Stimulated activated CD4-positive, alpha-beta T cell treated with anti-CD3 and anti-CD28 coated beads, TNF-alpha, amount 100 ng/mL, for 48 hours (primary cell): Measurements from ENCODE around the gene NKPD1.
A peak's percentile ranks its signal among the peaks of the same experiment; 100 is the strongest.

ENCODE experiments used
- DNase-seq, 3 donors: peaks; one replicate each; pipeline ENCODE4 v3.0.0-alpha.2; 2020; ENCODE audit warnings: low read depth in 3 of 3

NKPD1 gene

DNA sequence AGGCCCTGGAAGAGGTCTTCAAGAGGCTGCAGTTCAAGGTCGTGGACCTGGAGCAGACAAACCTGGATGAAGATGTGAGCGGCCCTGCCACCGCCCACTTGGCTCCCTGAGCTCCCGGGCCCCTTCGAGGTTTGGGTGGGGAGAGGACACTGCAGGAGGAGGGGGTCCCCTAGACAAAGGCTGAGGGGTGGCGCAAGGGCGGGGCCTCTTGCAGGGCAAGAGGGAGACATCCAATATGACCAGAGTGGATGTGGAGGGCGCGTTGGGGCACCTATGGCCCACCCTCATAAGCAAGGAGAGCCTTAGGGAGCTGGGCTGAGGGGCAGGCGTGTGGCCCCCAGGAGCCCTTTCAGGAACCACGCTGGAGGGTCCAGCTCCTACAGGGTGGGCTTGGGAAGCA lies 20.2 kb downstream of the NKPD1 start:
- DNase-seq = no peak

- no peak for DNase-seq
Observed at GRCh38 chr19:45140144-45140503, 20.7 kb downstream of the NKPD1 start.

GRCh38 chr19:45139286-45140143 lies 21.3 kb downstream of the NKPD1 start:
- no peak for DNase-seq

- DNase-seq = no peak
Observed at GRCh38 chr19:45138303-45138751, 22.5 kb downstream of the NKPD1 start.

DNA sequence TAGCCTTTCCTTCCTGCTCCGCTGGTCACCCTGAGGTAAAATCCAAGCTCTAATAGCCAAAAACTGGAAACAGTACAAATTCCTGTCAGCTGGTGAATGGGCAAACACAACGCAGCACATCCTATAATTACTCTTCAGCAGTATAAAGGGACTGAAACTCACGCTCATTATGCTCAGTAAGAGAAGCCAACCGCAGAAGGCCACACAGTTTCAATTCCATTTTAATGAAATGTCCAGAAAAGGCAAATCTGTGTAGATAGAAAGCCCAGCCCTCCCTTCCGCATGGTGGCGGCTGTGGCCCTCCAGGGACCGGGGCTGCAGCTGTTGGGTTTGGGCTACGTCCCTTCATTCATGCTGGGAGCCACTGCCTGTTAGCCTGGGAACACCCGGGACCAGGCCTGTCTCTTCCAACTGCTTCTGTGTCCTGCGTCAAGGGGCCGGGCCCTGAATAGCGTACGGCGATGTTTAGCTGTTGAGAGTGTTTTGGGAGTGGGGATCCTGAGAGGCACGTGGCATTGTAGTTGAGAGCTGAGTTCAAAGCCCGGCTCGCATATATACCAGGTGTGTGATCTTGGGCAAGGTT lies 23.5 kb downstream of the NKPD1 start:
- DNase-seq = no peak

DNA sequence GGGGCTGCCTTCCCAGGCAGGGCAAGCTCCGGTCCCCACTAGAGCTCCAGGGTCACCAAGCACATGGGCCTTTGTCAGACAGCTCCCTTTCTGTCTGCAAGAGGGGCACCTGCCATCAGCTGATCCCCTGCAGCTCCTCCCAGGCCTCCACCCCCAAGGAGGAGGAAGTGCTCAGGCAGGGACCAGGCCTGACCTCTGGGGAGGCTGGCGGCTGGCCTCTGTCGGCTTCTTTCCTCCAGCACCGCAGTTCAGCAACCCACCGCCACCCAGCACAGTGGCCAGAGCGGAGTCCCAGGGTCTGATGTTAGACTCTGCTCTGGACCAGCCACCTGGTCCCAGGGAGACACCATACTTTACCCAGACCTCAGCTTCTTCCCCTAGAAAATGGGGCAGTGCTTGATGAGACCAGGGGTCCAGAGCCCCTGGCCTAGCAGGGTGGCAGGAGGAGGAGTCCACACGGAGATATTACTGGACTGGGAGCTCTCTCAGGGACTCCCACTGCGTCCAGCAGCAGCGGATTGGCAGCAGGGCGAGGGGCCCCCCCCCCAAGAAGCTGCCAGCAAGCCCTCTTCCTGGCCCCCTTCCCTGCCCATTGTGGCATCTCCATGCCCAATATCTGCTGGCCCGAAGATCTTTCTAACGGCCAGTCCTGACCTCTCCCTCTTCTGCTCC lies 24.1 kb downstream of the NKPD1 start:
- DNase-seq = no peak

DNA sequence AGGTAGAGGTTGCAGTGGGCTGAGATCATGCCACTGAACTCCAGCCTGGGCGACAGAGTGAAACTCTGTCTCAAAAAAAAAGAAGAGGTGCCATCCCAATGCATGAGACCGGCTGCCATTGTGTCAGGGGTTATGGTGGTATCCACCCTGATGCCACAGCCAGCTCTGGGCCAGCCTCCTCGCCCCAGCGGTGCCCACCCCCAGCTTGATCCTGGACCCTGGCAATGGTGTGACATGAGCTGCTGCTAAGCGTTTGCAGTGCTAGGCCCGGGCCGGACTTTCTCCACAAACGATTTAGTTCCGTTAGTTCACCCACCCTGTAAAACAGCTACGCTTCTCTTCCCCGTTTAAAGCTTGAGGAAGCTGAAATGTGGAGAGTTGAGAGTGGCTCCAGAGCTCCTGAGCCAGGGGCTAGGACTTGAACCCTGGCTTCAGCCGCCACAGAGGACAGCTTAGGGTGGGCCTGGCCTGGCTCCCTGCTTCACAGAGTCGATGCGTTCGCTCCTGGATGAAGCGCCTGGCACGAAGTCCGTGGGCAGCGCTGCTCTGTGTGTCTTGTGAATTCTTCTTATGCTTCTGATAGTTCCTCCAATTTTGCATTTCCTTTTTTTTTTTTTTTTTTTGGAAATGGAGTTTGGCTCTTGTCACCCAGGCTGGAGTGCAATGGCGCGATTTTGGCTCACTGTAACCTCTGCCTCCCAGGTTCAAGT lies 25.5 kb downstream of the NKPD1 start:
- no peak for DNase-seq

- DNase-seq = no peak
Observed at GRCh38 chr19:45133661-45134060, 27.1 kb downstream of the NKPD1 start.

DNA sequence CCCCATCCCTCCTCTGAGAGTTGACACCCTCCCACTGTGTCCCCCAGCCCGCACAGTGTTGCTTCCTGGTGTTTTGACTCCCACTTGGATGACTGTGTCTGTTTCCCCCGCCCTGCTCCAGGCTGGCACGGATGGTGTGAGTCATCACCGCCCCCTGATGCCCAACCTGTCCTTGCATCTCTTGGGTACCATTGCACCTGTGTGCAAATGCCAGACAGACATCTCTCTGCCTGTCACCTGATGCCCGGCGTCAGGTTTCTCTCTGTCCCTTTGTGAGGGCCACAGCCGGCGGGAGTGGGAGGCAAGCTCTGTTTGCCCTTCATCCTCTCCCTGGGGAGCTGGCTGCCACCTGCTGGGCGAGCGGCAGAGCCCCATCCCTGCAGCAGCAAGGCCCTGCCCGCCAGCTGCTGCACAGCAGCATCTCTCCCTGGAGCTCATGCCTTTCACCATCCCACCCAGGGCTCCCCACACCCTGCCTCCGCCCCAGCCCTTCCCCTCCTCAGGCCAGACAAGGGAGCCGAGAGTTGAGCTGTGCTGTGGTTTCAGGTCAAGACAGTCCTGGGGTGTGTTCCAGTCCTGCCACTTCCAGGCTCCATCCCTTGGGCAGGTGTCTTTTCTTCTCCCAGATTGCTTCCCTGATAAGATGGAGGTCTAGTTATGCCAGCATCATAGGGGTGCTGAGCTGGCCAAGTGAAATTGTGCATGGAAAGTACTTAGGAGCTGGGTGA lies 29.7 kb downstream of the NKPD1 start:
- no peak for DNase-seq

DNA sequence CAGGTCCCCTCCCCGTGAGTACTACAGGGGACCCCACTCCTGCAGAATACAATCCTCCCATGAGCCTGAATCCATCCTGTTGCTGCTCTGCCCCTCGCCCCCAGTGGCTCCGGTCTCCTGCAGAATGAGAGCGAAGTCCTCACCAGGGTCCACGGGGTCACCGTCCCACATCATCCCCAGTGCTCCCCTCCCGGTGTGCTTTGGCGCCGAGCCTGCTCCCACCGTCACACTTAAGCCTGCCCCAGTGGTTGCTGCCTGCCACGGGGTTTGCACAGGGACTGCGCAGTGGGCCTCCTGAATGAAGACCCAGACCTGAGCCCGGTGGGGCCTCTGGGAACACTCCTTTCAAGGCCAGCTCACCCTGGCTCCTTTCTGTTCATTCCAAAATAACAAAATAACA lies 30.5 kb downstream of the NKPD1 start:
- no peak for DNase-seq

GRCh38 chr19:45128806-45129205 lies 32.0 kb downstream of the NKPD1 start:
- DNase-seq = no peak

- no peak for DNase-seq
Observed at GRCh38 chr19:45128146-45128545, 32.6 kb downstream of the NKPD1 start.

- DNase-seq = no peak
Observed at GRCh38 chr19:45126654-45127053, 34.1 kb downstream of the NKPD1 start.

DNA sequence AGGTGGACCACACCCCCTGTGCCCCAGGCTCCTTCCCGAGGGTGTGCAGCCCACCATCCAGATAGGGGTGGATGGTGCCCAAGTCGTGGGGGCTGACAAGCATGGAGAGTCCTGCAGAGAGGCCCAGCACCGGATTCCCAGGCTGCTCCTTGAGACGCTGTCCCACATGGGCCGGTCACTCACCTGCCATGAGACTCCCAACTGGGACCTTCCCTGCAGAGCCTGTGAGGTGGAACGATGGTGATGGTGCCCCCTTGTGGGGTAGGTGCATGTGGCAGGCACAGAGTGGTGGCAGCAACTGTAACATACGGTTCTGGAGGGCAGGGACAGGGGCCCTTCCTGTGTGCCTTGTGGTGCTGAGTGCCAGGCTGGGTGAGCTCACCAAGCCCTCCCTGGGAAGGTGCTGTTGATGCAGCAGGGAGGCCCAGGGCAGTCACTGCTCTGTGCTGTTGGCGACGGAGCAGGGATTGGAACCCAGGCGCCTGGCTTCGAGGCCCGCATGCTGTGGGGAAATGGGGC lies 34.7 kb downstream of the NKPD1 start:
- peak; percentile 49 to 70 (median 52) for DNase-seq

- no peak for DNase-seq
Observed at GRCh38 chr19:45125360-45125759, 35.4 kb downstream of the NKPD1 start.

DNA sequence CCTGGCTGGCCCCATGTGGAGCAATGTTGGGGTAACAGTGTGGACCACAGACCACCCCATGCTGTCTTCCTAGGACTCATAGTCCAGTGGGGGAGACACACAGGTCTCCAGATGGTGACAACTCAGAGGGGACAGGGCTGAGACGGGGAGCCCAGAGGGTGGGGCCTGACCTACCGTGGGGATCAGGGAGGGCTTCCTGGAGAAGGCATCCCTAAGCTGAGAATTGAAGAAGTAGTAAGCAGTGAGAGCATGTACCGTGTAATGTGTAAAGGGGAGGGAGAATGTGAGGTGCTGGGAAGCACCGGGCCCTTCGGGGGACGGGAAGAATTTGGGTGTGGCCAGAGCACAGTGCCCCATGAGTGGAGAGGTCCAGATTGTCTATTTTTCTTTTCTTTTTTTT lies 36.8 kb downstream of the NKPD1 start:
- DNase-seq = no peak

- no peak for DNase-seq
Observed at GRCh38 chr19:45123440-45123850, 37.3 kb downstream of the NKPD1 start.

DNA sequence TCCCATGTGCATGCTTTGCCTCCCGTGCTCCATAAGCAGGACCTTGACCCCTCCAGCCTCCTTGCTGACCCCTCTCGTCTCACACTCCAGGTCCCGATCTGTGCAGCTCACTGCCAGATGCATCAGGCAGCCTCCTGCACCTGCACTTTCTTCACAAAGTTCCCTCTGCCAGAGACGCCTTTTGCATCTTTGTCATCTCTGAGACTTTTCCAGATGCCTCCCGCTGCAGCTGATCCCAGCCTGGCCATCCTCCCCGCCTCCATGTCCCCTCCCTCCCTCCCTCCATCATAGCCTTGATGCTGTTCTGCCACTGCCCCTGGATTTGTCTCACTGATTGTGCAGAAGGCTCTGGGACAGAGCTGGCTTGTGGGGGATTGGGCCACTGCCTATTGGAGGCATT lies 38.0 kb downstream of the NKPD1 start:
- DNase-seq = no peak

DNA sequence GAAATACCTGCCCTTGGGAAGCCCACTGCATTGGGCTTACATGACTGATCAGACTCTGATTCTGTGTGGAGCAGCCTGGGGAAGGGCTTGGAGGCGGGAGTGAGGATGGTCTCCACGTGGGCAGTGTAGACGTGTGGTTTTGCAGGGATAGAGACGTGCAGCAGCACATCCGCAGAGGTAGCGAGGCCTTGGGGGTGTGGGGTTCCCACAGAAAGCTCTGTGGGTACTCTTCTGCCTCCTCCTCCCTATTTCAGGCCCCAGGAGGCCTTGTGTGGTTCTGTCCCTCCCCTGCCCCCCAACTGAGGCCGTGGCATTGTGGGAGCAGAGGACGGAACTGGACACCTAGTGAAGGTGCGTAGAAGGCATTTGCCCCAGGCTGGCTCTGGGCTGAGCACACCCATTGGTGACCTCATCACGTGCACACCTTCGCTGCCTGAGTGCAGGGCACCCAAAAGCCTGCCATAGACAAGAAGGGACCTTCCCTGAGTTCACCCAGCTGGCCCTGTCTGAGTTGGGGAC lies 38.9 kb downstream of the NKPD1 start:
- DNase-seq = no peak

- DNase-seq = no peak
Observed at GRCh38 chr19:45119582-45119981, 41.2 kb downstream of the NKPD1 start.
